Stimulated activated naive CD8-positive, alpha-beta T cell treated with anti-CD3 and anti-CD28 coated beads, Interleukin-15, Interleukin-2, amounts not matched to agents 100 U/mL and 50 U/mL, for 24 hours (primary cell): ENCODE data around the gene TRIOBP.

Source experiments
- ATAC-seq: fragments of 150-1000 bp; cut with Tn5 transposase; one replicate; pipeline ENCODE4 v1.10.0; 2021
- DNase-seq: peaks from one replicate; pipeline ENCODE4 v3.0.0; 2021

Gene TRIOBP

GRCh38 chr22:37750596-37751162 is 53.8 kb downstream of the TRIOBP start:
- no peak for ATAC-seq
- no peak for DNase-seq

GRCh38 chr22:37751449-37752188 is 54.8 kb downstream of the TRIOBP start:
- ATAC-seq (no peak), DNase-seq (no peak)

- ATAC-seq (no peak), DNase-seq (no peak)
These were observed 55.6 kb downstream of the TRIOBP start for GRCh38 chr22:37752189-37753087.

- no peak for DNase-seq
- no peak for ATAC-seq
These were observed 56.9 kb downstream of the TRIOBP start for GRCh38 chr22:37753746-37754145.

GRCh38 chr22:37757663-37758062 is 60.8 kb downstream of the TRIOBP start:
- DNase-seq (no peak), ATAC-seq (no peak)

- no peak for ATAC-seq
- no peak for DNase-seq
These were observed 61.8 kb downstream of the TRIOBP start for GRCh38 chr22:37758694-37759093.

- DNase-seq (no peak), ATAC-seq (no peak)
These were observed 62.4 kb downstream of the TRIOBP start for GRCh38 chr22:37759281-37759680.

- ATAC-seq, result no peak
These were observed 63.3 kb downstream of the TRIOBP start for GRCh38 chr22:37760152-37760551.

GRCh38 chr22:37762389-37762836 is 65.6 kb downstream of the TRIOBP start:
- peak; percentile 62 for ATAC-seq
- no peak for DNase-seq

More at GRCh38 chr22:37760152-37760551, 63.3 kb downstream of the TRIOBP start:
- DNase-seq, result no peak

GRCh38 chr22:37763012-37763411 is 66.2 kb downstream of the TRIOBP start:
- no peak for DNase-seq
- no peak for ATAC-seq

GRCh38 chr22:37763652-37764051 is 66.8 kb downstream of the TRIOBP start:
- no peak for DNase-seq
- ATAC-seq, result no peak

GRCh38 chr22:37764622-37765021 is 67.8 kb downstream of the TRIOBP start:
- DNase-seq, result no peak
- no peak for ATAC-seq

GRCh38 chr22:37765498-37765897 is 68.7 kb downstream of the TRIOBP start:
- no peak for DNase-seq
- no peak for ATAC-seq

- ATAC-seq, result no peak
- DNase-seq, result no peak
These were observed 69.2 kb downstream of the TRIOBP start for GRCh38 chr22:37765953-37766576.

GRCh38 chr22:37768273-37768672 is 71.4 kb downstream of the TRIOBP start:
- ATAC-seq, result peak; percentile 51

GRCh38 chr22:37769056-37769455 is 72.2 kb downstream of the TRIOBP start:
- ATAC-seq (no peak), DNase-seq (no peak)

More at GRCh38 chr22:37768273-37768672, 71.4 kb downstream of the TRIOBP start:
- no peak for DNase-seq

- DNase-seq, result no peak
- no peak for ATAC-seq
These were observed 74.2 kb downstream of the TRIOBP start for GRCh38 chr22:37771081-37771480.

GRCh38 chr22:37771702-37772427 is 75.0 kb downstream of the TRIOBP start:
- DNase-seq, result no peak
- ATAC-seq, result no peak

- no peak for ATAC-seq
- DNase-seq, result no peak
These were observed 77.9 kb downstream of the TRIOBP start for GRCh38 chr22:37774728-37775127.

- no peak for DNase-seq
- ATAC-seq, result no peak
These were observed 79.2 kb downstream of the TRIOBP start for GRCh38 chr22:37775785-37776638.

GRCh38 chr22:37776639-37777005 is 79.8 kb downstream of the TRIOBP start:
- DNase-seq, result no peak
- ATAC-seq, result no peak
